ENCODE measurements around the gene KRTAP3-3. TPM values are rescaled to one million over a fixed set of nuclear protein-coding genes. Genes with fewer than 3 reads are reported as not detected.

Gene KRTAP3-3
- total RNA-seq, 1 experiment from 2014 or later: not detected

DNA sequence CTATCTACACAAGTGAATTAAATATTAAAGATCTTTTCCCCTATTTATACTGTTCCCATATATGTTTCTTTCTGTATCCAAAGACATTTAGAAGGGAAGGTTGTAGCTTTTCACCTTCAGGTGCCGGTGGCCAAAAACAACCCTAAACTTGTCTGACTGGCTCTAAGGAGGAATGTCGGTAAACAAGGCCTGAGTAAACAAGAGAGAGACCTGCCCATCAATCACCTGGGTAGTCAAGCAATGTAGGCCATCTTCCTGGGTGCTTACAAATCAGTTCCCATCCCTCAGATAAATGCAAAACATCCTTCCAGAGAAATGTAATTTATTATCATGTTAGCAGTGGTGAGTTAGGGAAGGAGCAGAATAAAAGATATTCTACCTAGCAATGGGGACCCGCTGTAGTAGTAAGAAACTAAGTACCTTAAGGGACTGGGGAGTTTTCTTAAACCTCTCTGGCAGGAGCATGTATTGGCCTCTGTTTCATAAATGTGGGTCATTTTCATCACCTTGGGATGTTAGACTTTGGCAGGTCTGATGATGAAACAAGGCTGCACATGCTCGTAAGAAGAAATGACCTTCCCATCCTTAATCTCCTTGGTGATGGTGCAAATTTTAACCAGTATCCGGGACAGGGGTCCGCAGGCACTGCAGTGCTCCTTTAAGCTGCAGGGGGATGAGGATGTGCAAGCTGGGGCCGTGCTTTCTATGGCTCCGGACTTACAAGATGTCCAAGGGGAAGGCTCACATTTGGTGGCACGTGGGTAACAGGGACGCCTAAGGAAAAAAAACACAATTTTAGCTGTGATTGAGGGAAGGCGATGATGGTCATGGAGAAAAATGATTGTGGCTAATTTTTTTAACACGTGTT is 35.6 kb downstream of the KRTAP3-3 start:
- Histone ChIP-seq H3K4me3 (ENCODE audit: low read depth, low read length, poor library complexity, severe bottlenecking) (no peak overlapping the region), H3K27me3 (replicated peaks; ENCODE audit: insufficient read depth, low read depth, low read length, poor library complexity) (no peaks in the 10 kb centered on the region), H3K36me3 (ENCODE audit: insufficient read depth, low read length, poor library complexity, severe bottlenecking) (no peaks in the 10 kb centered on the region), H3K4me1 (ENCODE audit: insufficient read depth, low read length, poor library complexity, severe bottlenecking) (no peaks in the 10 kb centered on the region), H3K9me3 (ENCODE audit: low read depth, low read length, poor library complexity, severe bottlenecking) (no peaks in the 10 kb centered on the region), H3K27ac (ENCODE audit: low read depth, low read length, poor library complexity, severe bottlenecking) (no peak overlapping the region)
- ChIA-PET CTCF (no interaction called here), POLR2A (ENCODE audit: low non-redundant PET) (no interaction called here)
- TF ChIP-seq, protein P1, sequence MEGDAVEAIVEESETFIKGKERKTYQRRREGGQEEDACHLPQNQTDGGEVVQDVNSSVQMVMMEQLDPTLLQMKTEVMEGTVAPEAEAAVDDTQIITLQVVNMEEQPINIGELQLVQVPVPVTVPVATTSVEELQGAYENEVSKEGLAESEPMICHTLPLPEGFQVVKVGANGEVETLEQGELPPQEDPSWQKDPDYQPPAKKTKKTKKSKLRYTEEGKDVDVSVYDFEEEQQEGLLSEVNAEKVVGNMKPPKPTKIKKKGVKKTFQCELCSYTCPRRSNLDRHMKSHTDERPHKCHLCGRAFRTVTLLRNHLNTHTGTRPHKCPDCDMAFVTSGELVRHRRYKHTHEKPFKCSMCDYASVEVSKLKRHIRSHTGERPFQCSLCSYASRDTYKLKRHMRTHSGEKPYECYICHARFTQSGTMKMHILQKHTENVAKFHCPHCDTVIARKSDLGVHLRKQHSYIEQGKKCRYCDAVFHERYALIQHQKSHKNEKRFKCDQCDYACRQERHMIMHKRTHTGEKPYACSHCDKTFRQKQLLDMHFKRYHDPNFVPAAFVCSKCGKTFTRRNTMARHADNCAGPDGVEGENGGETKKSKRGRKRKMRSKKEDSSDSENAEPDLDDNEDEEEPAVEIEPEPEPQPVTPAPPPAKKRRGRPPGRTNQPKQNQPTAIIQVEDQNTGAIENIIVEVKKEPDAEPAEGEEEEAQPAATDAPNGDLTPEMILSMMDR (conservative IDR thresholded peaks at IDR 0.05; ENCODE audit: low read depth, low read length): no peak
- intact Hi-C loops (cut with micrococcal nuclease; ENCODE audit: unreplicated experiment): no loop called here
- BruUV-seq (replicated peaks): no TSS peak
- no peak for DNase-seq (ENCODE audit: low spot score)

DNA sequence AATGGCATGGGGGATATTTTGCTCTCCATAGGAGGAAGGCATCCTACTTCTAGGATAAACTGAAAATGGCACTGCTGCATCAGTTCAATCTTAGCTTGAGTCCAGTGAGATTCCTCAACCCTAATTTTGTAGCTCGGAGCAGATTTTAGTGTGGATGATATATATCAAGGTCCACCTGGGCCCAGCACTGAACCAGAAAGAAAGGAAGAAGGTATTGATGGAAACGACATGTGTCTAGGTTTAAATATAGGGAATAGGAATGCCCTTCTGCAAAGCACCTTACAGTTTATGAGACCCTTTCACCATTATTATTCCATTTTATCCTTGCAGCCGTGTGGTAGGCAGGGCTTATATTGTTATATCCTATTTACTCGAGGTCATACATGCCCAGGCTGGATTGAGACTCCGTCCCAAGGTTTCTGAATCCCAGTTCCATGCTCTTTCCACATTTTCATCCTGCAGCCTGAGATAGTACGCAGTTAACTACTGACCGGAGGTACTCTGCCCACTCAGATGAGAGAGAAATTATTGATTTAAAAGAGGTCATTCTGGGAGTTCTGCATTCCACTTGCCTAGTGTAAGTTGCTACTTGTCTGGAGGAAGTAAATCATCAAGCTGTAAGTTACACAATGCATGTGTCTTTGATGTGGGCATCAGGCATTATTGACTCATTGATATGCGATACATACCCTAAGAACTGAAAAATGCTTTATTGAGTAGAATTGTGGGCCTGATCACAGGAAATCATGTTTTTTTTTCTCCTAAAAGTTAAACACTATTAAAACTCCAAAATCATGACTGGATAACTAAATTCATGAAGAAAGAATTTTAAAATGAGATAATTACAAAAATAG is 37.3 kb downstream of the KRTAP3-3 start:
- peaks cover 15% of the 10 kb centered on the region for H3K4me1 ChIP-seq (ENCODE audit: insufficient read depth, low read length, poor library complexity, severe bottlenecking)
- no TSS peak for BruUV-seq (replicated peaks)
- intact Hi-C loops (cut with micrococcal nuclease; ENCODE audit: unreplicated experiment): no loop called here
- H3K36me3 ChIP-seq (ENCODE audit: insufficient read depth, low read length, poor library complexity, severe bottlenecking): no peaks in the 10 kb centered on the region
- POLR2A ChIA-PET (ENCODE audit: low non-redundant PET): no interaction called here
- no peaks in the 10 kb centered on the region for H3K27me3 ChIP-seq (replicated peaks; ENCODE audit: insufficient read depth, low read depth, low read length, poor library complexity)
- CTCF ChIA-PET: no interaction called here
- no peak overlapping the region for H3K27ac ChIP-seq (ENCODE audit: low read depth, low read length, poor library complexity, severe bottlenecking)
- H3K4me3 ChIP-seq (ENCODE audit: low read depth, low read length, poor library complexity, severe bottlenecking): no peak overlapping the region
- DNase-seq (ENCODE audit: low spot score): no peak
- TF ChIP-seq EZH2 (IDR thresholded peaks at IDR 0.05; ENCODE audit: borderline replicate concordance, low read depth, low read length, poor library complexity, severe bottlenecking): no peak
- TF ChIP-seq, protein P1 (conservative IDR thresholded peaks at IDR 0.05; ENCODE audit: low read depth, low read length): no peak
- H3K9me3 ChIP-seq (ENCODE audit: low read depth, low read length, poor library complexity, severe bottlenecking): no peaks in the 10 kb centered on the region

DNA sequence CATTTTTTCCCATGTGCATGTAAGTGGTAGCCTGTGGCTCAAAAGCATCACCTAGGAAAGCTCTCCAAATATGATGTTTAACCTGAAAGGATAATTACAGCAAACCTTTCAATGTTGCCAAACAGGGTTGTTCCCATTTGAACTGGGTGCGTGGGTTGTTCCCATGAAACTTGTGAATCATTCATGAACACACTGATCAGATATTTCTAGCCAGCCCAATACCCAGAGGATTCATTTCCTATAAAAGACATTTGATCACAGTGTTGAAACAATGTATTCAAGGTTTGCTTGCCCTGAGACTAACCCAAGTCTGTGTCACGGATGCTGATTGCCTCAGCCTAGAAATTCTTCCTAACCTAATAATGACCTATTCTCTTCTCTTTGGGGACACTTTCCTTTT is 40.1 kb downstream of the KRTAP3-3 start:
- Histone ChIP-seq H3K36me3 (ENCODE audit: insufficient read depth, low read length, poor library complexity, severe bottlenecking) (no peaks in the 10 kb centered on the region), H3K27ac (ENCODE audit: low read depth, low read length, poor library complexity, severe bottlenecking) (no peak overlapping the region), H3K27me3 (replicated peaks; ENCODE audit: insufficient read depth, low read depth, low read length, poor library complexity) (no peaks in the 10 kb centered on the region), H3K4me3 (ENCODE audit: low read depth, low read length, poor library complexity, severe bottlenecking) (no peak overlapping the region), H3K4me1 (ENCODE audit: insufficient read depth, low read length, poor library complexity, severe bottlenecking) (peaks cover 15% of the 10 kb centered on the region), H3K9me3 (ENCODE audit: low read depth, low read length, poor library complexity, severe bottlenecking) (no peaks in the 10 kb centered on the region)
- POLR2A ChIA-PET (ENCODE audit: low non-redundant PET): no interaction called here
- intact Hi-C loops (cut with micrococcal nuclease; ENCODE audit: unreplicated experiment): no loop called here
- no TSS peak for BruUV-seq (replicated peaks)
- CTCF ChIA-PET: no interaction called here
- TF ChIP-seq EZH2 (IDR thresholded peaks at IDR 0.05; ENCODE audit: borderline replicate concordance, low read depth, low read length, poor library complexity, severe bottlenecking): no peak
- TF ChIP-seq, protein P1 (conservative IDR thresholded peaks at IDR 0.05; ENCODE audit: low read depth, low read length): no peak
- no peak for DNase-seq (ENCODE audit: low spot score)
